SU-DHL-6 (cell line): ENCODE measurements around the gene HOXD11.

Experiments
- H2AFZ ChIP-seq: fragments of 200-600 bp; sonication (generic); 2 replicates; pipeline ENCODE4 v1.6.1; 2014; ENCODE audit warnings: low read depth, mild to moderate bottlenecking, moderate library complexity, mixed read lengths, antibody characterized with exemption, low read length; ENCODE audit not compliant: severe bottlenecking
- H3F3A ChIP-seq: fragments of 200-600 bp; shearing (Covaris generic); 2 replicates; pipeline ENCODE4 v1.6.0; 2016; ENCODE audit warnings: antibody characterized with exemption, mild to moderate bottlenecking; ENCODE audit not compliant: insufficient read depth
- H3K27ac ChIP-seq: fragments of 200-600 bp; sonication (generic); 2 replicates; pipeline ENCODE4 v1.5.1; 2016; ENCODE audit warnings: low read depth, mild to moderate bottlenecking, low read length, moderate library complexity, mixed read lengths
- H3K27me3 ChIP-seq: fragments of 200-600 bp; sonication (generic), shearing (Covaris generic); 2 replicates; pipeline ENCODE4 v1.6.0; 2014; ENCODE audit warnings: mild to moderate bottlenecking, low read length
- H3K36me3 ChIP-seq: fragments of 200-600 bp; sonication (generic); 2 replicates; pipeline ENCODE4 v1.6.1; 2014; ENCODE audit warnings: mild to moderate bottlenecking, low read length, mixed read lengths
- H3K4me2 ChIP-seq: fragments of 300-600, 200-600 bp; shearing (Covaris generic), sonication (generic); 2 replicates; pipeline ENCODE4 v1.6.0; 2014; ENCODE audit warnings: low read length, low read depth, mild to moderate bottlenecking; ENCODE audit not compliant: poor library complexity, severe bottlenecking
- H3K4me3 ChIP-seq: fragments of 200-600 bp; sonication (generic); 2 replicates; pipeline ENCODE4 v1.5.1; 2014; ENCODE audit warnings: antibody characterized with exemption, low read length, mild to moderate bottlenecking, mixed read lengths; ENCODE audit not compliant: insufficient read depth, poor library complexity, severe bottlenecking
- H3K79me2 ChIP-seq: fragments of 200-600 bp; sonication (generic); 2 replicates; pipeline ENCODE4 v1.6.1; 2014; ENCODE audit warnings: mild to moderate bottlenecking, low read length, moderate library complexity; ENCODE audit not compliant: insufficient read depth
- H3K9ac ChIP-seq: fragments of 200-600 bp; sonication (generic); 2 replicates; pipeline ENCODE4 v1.7.0; 2014; ENCODE audit warnings: mild to moderate bottlenecking, low read length
- H3K9me2 ChIP-seq: fragments of 200-600 bp; sonication (generic); replicated peaks from 2 replicates; pipeline ENCODE4 v1.6.1; 2014; ENCODE audit warnings: low read length; ENCODE audit not compliant: insufficient read depth
- H3K9me3 ChIP-seq: fragments of 200-600 bp; sonication (generic); 2 replicates; pipeline ENCODE4 v1.6.1; 2014; ENCODE audit warnings: low read length, mixed read lengths; ENCODE audit not compliant: insufficient read depth
- H4K20me1 ChIP-seq: fragments of 200-600 bp; sonication (generic); 2 replicates; pipeline ENCODE4 v1.6.1; 2014; ENCODE audit warnings: low read depth, mild to moderate bottlenecking, antibody characterized with exemption, low read length, moderate library complexity, mixed read lengths
- EZH2phosphoT487 ChIP-seq: fragments of 200-600 bp; sonication (generic), shearing (Covaris generic); conservative IDR thresholded peaks from 2 replicates; pipeline ENCODE4 v1.6.1; 2018; ENCODE audit warnings: mild to moderate bottlenecking, antibody characterized with exemption, low read length, moderate library complexity, mixed read lengths
- TF ChIP-seq, protein P1 (sequence below): fragments of 200-600 bp; sonication (generic); IDR thresholded peaks from one replicate; pipeline ENCODE4 v1.5.1; 2017; ENCODE audit warnings: antibody characterized with exemption, mild to moderate bottlenecking, low read length, moderate library complexity; ENCODE audit not compliant: insufficient read depth, poor library complexity, severe bottlenecking

HOXD11 gene

DNA sequence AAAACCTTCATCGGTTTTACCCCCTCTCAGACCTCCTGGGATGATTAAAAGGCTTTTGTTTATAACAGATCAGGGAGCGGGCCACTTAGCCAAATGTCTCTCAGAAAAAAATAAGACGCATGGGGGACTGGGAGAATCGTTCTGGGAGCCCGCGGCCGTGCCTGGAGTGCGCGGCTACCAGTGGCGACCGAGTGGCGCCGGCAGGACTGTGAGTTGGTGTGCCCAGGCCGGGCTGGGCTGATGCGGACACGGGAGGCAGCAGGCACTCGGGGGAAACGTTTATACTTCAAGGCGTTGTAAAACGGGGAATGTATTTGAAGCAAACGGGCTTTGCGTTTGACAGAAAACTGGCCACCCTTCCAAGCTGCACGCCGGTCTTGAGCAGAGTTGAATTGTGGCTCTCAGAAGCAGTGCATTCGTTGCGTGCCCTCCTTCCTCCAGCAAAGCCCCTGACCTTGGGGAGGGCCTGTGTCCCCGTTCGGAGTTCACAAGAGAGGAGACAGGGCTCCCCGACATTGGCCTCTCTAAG lies 4.8 kb downstream of the HOXD11 start:
- Histone ChIP-seq H3K9ac (no peak overlapping the region), H4K20me1 (no peaks in the 10 kb centered on the region), H3K9me2 (no peaks in the 10 kb centered on the region), H2AFZ (no peak overlapping the region), H3K4me3 (no peak overlapping the region), H3K4me2 (no peak overlapping the region), H3K36me3 (no peaks in the 10 kb centered on the region), H3K9me3 (no peaks in the 10 kb centered on the region), H3K27ac (no peak overlapping the region), H3K79me2 (no peaks in the 10 kb centered on the region), H3F3A (no peaks in the 10 kb centered on the region), H3K27me3 (no peaks in the 10 kb centered on the region)
- TF ChIP-seq, protein P1, sequence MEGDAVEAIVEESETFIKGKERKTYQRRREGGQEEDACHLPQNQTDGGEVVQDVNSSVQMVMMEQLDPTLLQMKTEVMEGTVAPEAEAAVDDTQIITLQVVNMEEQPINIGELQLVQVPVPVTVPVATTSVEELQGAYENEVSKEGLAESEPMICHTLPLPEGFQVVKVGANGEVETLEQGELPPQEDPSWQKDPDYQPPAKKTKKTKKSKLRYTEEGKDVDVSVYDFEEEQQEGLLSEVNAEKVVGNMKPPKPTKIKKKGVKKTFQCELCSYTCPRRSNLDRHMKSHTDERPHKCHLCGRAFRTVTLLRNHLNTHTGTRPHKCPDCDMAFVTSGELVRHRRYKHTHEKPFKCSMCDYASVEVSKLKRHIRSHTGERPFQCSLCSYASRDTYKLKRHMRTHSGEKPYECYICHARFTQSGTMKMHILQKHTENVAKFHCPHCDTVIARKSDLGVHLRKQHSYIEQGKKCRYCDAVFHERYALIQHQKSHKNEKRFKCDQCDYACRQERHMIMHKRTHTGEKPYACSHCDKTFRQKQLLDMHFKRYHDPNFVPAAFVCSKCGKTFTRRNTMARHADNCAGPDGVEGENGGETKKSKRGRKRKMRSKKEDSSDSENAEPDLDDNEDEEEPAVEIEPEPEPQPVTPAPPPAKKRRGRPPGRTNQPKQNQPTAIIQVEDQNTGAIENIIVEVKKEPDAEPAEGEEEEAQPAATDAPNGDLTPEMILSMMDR, result no peak
- TF ChIP-seq EZH2phosphoT487, result no peak

DNA sequence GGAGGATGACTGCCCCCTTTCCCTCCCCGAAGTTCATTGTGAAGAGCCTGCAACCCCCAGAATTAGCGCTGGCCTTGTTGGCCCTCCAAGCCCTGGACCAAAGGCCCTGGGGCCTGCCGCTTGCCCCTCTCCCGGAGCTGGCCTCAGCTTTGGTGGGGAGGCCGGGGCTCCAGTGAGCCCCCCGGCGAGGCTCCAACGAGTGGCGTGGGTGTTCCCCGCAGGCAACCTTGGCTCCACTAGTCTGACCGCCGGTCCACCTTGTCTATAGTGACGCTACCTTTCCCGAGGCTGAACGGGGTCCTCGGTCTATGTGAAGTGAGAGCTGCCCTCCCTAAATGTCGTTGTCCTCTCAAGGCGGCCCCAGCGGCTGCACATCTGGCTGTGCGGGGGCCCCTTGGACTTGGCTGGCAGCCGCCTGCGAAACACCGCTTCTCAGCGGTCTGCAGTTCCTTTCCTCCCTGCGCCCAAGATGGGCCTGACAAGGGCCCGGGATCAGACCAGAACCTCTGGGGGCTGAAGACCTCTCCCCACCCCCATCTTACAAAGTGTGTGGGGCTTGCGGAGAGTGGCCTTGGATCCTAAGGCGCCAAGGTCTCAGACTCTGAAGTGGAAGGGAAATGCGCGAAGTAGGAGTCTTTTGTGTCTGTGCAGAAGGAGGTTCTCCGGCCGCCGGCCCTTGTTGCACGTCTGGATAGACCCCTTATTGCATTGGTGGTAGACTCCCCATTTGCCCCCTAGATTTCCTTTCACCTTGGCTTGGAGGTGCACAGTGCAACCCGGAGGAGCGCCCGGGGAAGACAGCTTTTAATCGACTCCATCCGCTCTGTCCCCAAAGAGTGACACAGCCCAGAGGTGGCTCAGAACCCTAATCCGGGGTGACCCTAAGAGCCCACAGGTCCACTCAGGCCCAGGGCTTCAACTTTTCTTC lies 5.6 kb downstream of the HOXD11 start:
- no peak overlapping the region for H2AFZ ChIP-seq
- no peak overlapping the region for H3K4me3 ChIP-seq
- no peaks in the 10 kb centered on the region for H3K79me2 ChIP-seq
- H3K27me3 ChIP-seq, result no peaks in the 10 kb centered on the region
- no peak overlapping the region for H3K9ac ChIP-seq
- no peaks in the 10 kb centered on the region for H3K36me3 ChIP-seq
- no peak overlapping the region for H3K4me2 ChIP-seq
- TF ChIP-seq, protein P1, result no peak
- no peak for TF ChIP-seq EZH2phosphoT487
- no peaks in the 10 kb centered on the region for H3K9me3 ChIP-seq
- H3F3A ChIP-seq, result no peaks in the 10 kb centered on the region
- no peaks in the 10 kb centered on the region for H3K9me2 ChIP-seq
- no peaks in the 10 kb centered on the region for H4K20me1 ChIP-seq
- no peak overlapping the region for H3K27ac ChIP-seq

DNA sequence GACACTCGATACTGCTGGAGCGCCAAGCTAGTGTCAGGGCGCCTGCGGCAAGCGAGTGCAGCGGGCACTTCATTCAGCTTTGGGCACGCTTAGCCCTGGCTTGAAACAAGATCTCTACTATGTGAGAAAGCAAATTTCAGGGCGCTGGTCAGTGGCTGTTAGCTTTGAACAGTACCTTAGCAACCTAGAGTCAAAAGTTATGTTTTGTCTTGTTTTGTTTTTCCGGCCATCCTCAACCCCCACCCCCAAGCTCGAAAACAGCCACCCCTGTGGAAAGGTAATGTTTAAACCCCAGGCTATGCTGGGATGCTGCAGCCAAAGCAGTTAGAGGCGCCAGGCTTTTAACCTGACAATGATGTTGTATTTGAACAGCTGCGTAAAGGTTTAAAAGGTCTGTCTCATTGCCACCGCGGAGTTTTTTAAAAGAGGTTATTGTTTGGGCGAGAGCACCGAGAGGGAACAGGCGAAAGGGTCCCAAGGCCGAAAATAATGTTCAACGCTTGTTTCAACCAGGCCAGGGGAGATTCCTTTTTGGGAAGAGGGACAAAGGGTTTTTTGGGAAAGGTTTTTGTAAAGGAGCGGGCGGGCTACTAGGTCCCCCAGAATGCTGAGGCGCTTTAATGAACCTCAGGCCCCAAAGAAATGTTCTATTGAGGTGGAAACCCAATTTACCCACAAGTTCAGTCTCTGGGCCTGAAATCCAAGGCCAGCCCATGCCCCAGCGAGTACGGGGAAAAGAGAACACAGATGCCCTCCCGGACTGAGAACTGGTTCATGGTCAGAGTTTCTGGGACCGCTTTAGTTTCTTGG lies 7.2 kb downstream of the HOXD11 start:
- Histone ChIP-seq H3K4me2 (no peak overlapping the region), H3K79me2 (no peaks in the 10 kb centered on the region), H3K9ac (no peak overlapping the region), H3K27ac (no peak overlapping the region), H2AFZ (no peak overlapping the region), H3K9me3 (no peaks in the 10 kb centered on the region), H3K36me3 (no peaks in the 10 kb centered on the region), H3K27me3 (no peaks in the 10 kb centered on the region), H3K4me3 (no peak overlapping the region), H4K20me1 (no peaks in the 10 kb centered on the region), H3K9me2 (no peaks in the 10 kb centered on the region), H3F3A (no peaks in the 10 kb centered on the region)
- TF ChIP-seq, protein P1, result no peak
- TF ChIP-seq EZH2phosphoT487, result no peak
